WERI-Rb-1 (cell line): ENCODE measurements around the gene MRAS.
"Not testable (repeated sequence)": the region's sequence is repeated elsewhere in the genome, so short reads cannot be mapped to it uniquely, and the experiment has no call there.

Experiments
- DNase-seq: peaks from one replicate; pipeline ENCODE4 v3.0.0-alpha.2; 2020
- H3K27ac ChIP-seq: fragments of 250-450 bp; sonication (Bioruptor Pico); 2 replicates; pipeline ENCODE4 v1.5.1; 2020; ENCODE audit warnings: mild to moderate bottlenecking, moderate library complexity
- H3K27me3 ChIP-seq: fragments of 250-450 bp; sonication (Bioruptor Pico); 2 replicates; pipeline ENCODE4 v1.5.1; 2021; ENCODE audit warnings: mild to moderate bottlenecking, low read depth, moderate library complexity; ENCODE audit not compliant: insufficient read depth, severe bottlenecking
- H3K36me3 ChIP-seq: fragments of 250-450 bp; sonication (Bioruptor Pico); 2 replicates; pipeline ENCODE4 v1.5.1; 2020; ENCODE audit warnings: mild to moderate bottlenecking, moderate library complexity
- H3K4me3 ChIP-seq: 2 replicates; pipeline ENCODE4 v1.5.1; 2011; ENCODE audit warnings: low read depth, mild to moderate bottlenecking, control low read depth, low read length
- H3K9me3 ChIP-seq: fragments of 250-450 bp; sonication (Bioruptor Pico); 2 replicates; pipeline ENCODE4 v1.5.1; 2021; ENCODE audit warnings: mild to moderate bottlenecking, moderate library complexity; ENCODE audit not compliant: severe bottlenecking
- CTCF ChIP-seq: IDR thresholded peaks from 2 replicates; pipeline ENCODE4 v1.5.1; 2011; ENCODE audit warnings: low read depth, mild to moderate bottlenecking, control low read depth, inconsistent platforms, low read length

The MRAS gene

DNA sequence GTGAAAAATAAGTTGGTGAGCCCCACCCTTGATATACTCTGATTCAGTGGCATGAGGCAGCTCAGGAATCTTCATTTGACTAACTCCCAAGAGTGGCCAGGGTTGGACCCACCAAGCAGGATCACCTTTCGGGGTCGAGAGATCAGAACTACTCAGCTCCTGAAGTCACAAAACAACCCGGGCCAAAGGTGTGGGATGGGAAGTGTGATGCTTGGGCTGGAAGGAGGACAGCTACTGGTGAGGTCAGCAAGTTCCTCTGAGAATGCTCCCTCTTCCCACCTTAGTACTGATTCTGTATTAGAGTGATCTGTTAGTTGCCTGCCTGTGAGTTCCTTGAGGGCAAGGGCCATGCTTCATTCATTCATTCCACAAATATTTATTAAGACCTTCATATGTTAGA is 101.1 kb downstream of the MRAS start:
- no peak for TF ChIP-seq CTCF
- H3K9me3 ChIP-seq: no peaks in the 10 kb centered on the region
- DNase-seq: no peak
- H3K4me3 ChIP-seq: no peak overlapping the region
- H3K36me3 ChIP-seq: no peaks in the 10 kb centered on the region
- H3K27me3 ChIP-seq: no peaks in the 10 kb centered on the region
- H3K27ac ChIP-seq: no peak overlapping the region

DNA sequence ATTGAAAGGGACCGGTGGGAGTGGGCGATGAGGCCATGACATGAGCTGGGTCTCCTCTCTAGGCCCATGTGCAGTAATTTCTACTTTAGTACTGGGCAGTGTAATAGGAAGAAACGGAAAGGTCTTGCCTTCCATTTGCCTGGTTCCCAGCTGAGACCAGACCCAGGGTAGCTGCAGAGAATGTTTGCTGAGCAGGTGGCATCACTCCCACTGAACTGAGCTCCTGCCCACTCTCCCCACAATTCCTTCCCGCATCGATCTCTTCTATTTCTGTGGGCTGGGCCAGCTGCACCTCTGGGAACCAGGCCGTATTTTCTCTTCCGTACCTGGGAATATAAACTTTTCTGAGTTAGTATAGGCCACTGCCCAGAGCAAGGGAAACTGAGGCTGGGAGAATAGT is 101.8 kb downstream of the MRAS start:
- no peak for DNase-seq
- TF ChIP-seq CTCF: no peak
- Histone ChIP-seq H3K27me3 (no peaks in the 10 kb centered on the region), H3K9me3 (no peaks in the 10 kb centered on the region), H3K4me3 (no peak overlapping the region), H3K27ac (no peak overlapping the region), H3K36me3 (no peaks in the 10 kb centered on the region)

DNA sequence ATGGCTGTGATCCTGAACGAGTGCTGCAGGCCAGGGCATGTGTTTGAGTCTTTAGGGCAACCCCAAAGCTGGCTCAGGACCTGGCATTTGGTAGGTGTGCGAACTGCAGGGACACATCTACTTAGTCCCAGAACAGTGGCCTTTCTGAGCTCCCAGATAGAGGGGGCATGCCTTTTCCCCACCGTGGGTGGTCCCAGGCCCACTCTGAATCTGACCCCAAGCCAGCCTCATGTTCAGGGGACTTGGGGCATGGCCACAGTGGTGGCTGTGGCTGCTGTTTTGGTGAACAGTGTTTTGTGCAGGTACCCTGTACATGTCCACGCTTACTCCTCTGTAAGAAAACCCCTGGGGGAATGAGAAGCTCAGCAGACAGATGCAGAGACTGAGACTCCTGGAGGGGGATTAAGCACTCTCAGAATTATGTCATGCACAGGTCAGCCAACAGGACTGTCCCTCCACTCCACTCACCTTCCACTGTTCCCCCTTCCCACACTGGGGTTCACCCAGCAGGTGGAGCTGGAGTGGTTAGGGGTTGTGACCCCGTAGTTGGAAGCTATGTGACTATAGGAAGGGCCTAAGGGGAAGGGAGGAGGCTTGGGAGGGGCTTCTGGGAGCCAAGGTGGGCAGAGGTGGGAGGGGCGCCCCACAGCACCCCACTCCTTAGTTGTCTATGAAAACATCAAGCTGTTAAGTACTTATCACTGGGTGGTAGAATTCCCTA is 102.5 kb downstream of the MRAS start:
- H3K27ac ChIP-seq: no peak overlapping the region; the same call in 1 of the 2 replicates
- DNase-seq: peak; percentile 31
- no peaks in the 10 kb centered on the region for H3K27me3 ChIP-seq
- H3K36me3 ChIP-seq: no peaks in the 10 kb centered on the region
- TF ChIP-seq CTCF: no peak
- no peaks in the 10 kb centered on the region for H3K9me3 ChIP-seq
- no peak overlapping the region for H3K4me3 ChIP-seq

DNA sequence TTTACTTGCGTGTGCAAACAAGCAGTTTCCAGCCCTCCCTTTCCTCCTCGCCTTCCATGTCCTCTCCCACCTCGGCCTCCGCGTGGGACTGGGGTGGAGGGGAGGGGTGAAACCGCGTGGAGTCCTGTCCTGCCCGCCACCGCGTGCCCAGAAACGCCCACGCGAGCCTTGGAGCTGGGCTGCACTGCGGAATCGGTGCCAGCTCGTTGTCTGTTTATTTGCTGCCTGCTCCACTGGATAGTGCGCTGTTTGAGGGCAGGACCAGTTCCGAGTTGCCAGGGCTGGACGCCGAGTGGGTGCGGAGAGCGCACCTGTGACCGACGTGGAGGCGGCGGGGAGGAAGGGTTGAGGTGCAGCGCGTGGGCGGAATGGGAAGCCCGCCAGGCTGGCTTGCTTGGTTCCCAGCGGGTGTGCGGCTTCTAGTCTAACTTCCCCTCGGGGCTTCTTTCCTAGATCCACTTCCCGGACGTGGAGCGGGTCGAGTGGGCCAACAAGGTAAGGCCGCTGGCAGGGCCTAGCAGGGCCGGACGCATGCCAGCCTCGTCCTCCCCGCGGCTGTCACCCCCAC is 103.3 kb downstream of the MRAS start:
- H3K36me3 ChIP-seq: no peaks in the 10 kb centered on the region
- DNase-seq: no peak
- TF ChIP-seq CTCF: no peak

DNA sequence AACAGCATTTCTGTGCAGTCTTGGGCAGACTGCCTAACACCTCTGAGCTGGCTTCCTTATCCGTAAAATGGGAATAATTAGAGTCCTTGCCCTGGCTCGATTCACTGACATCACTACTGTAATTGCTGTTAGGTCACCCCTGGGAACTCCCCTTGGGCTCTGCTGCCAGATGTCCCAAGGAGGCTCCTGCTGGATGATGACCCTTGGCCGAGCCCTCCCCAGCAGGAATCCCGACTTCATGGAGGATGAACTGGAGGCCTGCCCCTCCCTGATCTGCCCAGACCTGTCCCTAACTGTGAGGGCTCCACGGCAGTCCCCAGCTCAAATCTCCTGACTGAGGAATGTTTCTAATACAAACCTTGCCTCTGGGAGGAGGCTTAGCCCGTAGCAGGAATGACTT is 104.1 kb downstream of the MRAS start:
- H3K36me3 ChIP-seq: no peaks in the 10 kb centered on the region
- no peak overlapping the region for H3K27ac ChIP-seq
- no peaks in the 10 kb centered on the region for H3K9me3 ChIP-seq
- H3K4me3 ChIP-seq: no peak overlapping the region
- DNase-seq: no peak
- TF ChIP-seq CTCF: no peak
- H3K27me3 ChIP-seq: no peaks in the 10 kb centered on the region

More for the DNA sequence above, 103.3 kb downstream of the MRAS start:
- H3K27me3 ChIP-seq: no peaks in the 10 kb centered on the region
- no peak overlapping the region for H3K4me3 ChIP-seq
- no peak overlapping the region for H3K27ac ChIP-seq
- H3K9me3 ChIP-seq: no peaks in the 10 kb centered on the region

DNA sequence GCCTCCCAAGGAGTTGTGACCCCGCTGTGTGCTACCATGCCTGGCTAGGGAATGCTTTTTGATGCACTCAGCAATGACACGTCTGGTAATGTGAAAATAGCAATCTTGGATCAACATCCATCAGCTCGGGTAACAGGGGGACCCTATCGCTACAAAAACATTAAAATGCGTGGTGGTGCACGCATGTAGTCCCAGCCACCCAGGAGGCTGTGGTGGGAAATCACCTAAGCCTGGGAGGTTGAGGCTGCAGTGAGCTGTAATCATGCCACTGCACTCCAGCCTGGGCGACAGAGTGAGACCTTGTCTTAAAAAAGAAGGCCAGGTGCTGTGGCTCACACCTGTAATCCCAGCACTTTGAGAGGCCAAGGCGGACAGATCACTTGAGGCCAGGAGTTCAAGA is 105.6 kb downstream of the MRAS start:
- not testable (repeated sequence) for H3K4me3 ChIP-seq, H3K27me3 ChIP-seq, H3K9me3 ChIP-seq, DNase-seq, H3K36me3 ChIP-seq, H3K27ac ChIP-seq
